Forelimb muscle (tissue), 1 donor: Measurements from ENCODE around the gene DDX31. TPM values are rescaled to one million over a fixed set of nuclear protein-coding genes. Genes with fewer than 3 reads are reported as not detected.
"Not testable (repeated sequence)": the region's sequence is repeated elsewhere in the genome, so short reads cannot be mapped to it uniquely, and the experiment has no call there.

Experiments used
- DNase-seq: peaks from one replicate; pipeline ENCODE4 v3.0.0-alpha.2; 2013; ENCODE audit warnings: low read depth
- polyA plus RNA-seq: library from polyadenylated mRNA; unstranded; fragments of 120-200 nt; gene quantifications from one replicate; pipeline ENCODE4 v1.2.1, GENCODE V29; 2013; ENCODE audit not compliant: insufficient read length

The DDX31 gene
- polyA plus RNA-seq, result 8.9 TPM

GRCh38 chr9:132669698-132670456 lies at the start of gene DDX31:
DDX31 (minus strand) TSS chr9:132669983; CDS start chr9:132669934, 49 bp downstream.
- no peak for DNase-seq

- DNase-seq, result not testable (repeated sequence)
Measured at GRCh38 chr9:132718381-132718928, 48.7 kb upstream of the DDX31 start.

- DNase-seq, result no peak
Measured at GRCh38 chr9:132717326-132717945, 47.7 kb upstream of the DDX31 start.

- DNase-seq, result no peak
Measured at GRCh38 chr9:132716007-132716406, 46.2 kb upstream of the DDX31 start.

GRCh38 chr9:132712753-132713152 lies 43.0 kb upstream of the DDX31 start:
- no peak for DNase-seq

- no peak for DNase-seq
Measured at GRCh38 chr9:132711846-132712245, 42.1 kb upstream of the DDX31 start.

GRCh38 chr9:132711152-132711551 lies 41.4 kb upstream of the DDX31 start:
- DNase-seq, result not testable (repeated sequence)

- no peak for DNase-seq
Measured at GRCh38 chr9:132710333-132710732, 40.5 kb upstream of the DDX31 start.

- DNase-seq, result no peak
Measured at GRCh38 chr9:132708769-132709430, 39.1 kb upstream of the DDX31 start.

- DNase-seq, result no peak
Measured at GRCh38 chr9:132708239-132708638, 38.5 kb upstream of the DDX31 start.

- DNase-seq, result no peak
Measured at GRCh38 chr9:132703336-132703735, 33.6 kb upstream of the DDX31 start.

- no peak for DNase-seq
Measured at GRCh38 chr9:132702254-132702653, 32.5 kb upstream of the DDX31 start.

GRCh38 chr9:132699956-132700355 lies 30.2 kb upstream of the DDX31 start:
- no peak for DNase-seq

- DNase-seq, result no peak
Measured at GRCh38 chr9:132698989-132699388, 29.2 kb upstream of the DDX31 start.

GRCh38 chr9:132697230-132697629 lies 27.4 kb upstream of the DDX31 start:
- no peak for DNase-seq

- no peak for DNase-seq
Measured at GRCh38 chr9:132694144-132694543, 24.4 kb upstream of the DDX31 start.

- DNase-seq, result no peak
Measured at GRCh38 chr9:132690696-132691095, 20.9 kb upstream of the DDX31 start.

- no peak for DNase-seq
Measured at GRCh38 chr9:132683873-132684272, 14.1 kb upstream of the DDX31 start.

GRCh38 chr9:132681561-132681960 lies 11.8 kb upstream of the DDX31 start:
- DNase-seq, result no peak

- no peak for DNase-seq
Measured at GRCh38 chr9:132679946-132680625, 10.3 kb upstream of the DDX31 start.

GRCh38 chr9:132677976-132678375 lies 8.2 kb upstream of the DDX31 start:
- no peak for DNase-seq

- no peak for DNase-seq
Measured at GRCh38 chr9:132674485-132674884, 4.7 kb upstream of the DDX31 start.
